Embryonic facial prominence (tissue), 1 donor: ENCODE data around the gene HSPA14.
"Not testable (repeated sequence)": the region's sequence is repeated elsewhere in the genome, so short reads cannot be mapped to it uniquely, and the experiment has no call there.

Experiments
- DNase-seq: peaks from one replicate; pipeline ENCODE4 v3.0.0-alpha.2; 2016; ENCODE audit errors: extremely low spot score

HSPA14 gene

GRCh38 chr10:14880229-14880628, 42.1 kb downstream of the HSPA14 start:
- no peak for DNase-seq

GRCh38 chr10:14884082-14884481, 46.0 kb downstream of the HSPA14 start:
- no peak for DNase-seq

GRCh38 chr10:14889318-14889717, 51.2 kb downstream of the HSPA14 start:
- no peak for DNase-seq

GRCh38 chr10:14891151-14891550, 53.0 kb downstream of the HSPA14 start:
- DNase-seq: no peak

GRCh38 chr10:14904316-14904732, 66.2 kb downstream of the HSPA14 start:
- no peak for DNase-seq

GRCh38 chr10:14904864-14905263, 66.8 kb downstream of the HSPA14 start:
- DNase-seq: no peak

- DNase-seq: no peak
Measured at GRCh38 chr10:14905890-14906289, 67.8 kb downstream of the HSPA14 start.

- DNase-seq: no peak
Measured at GRCh38 chr10:14906765-14907164, 68.7 kb downstream of the HSPA14 start.

GRCh38 chr10:14907591-14907990, 69.5 kb downstream of the HSPA14 start:
- DNase-seq: not testable (repeated sequence)

GRCh38 chr10:14909101-14909500, 71.0 kb downstream of the HSPA14 start:
- no peak for DNase-seq

GRCh38 chr10:14910953-14911352, 72.8 kb downstream of the HSPA14 start:
- no peak for DNase-seq

GRCh38 chr10:14911801-14912200, 73.7 kb downstream of the HSPA14 start:
- no peak for DNase-seq

- no peak for DNase-seq
Measured at GRCh38 chr10:14916600-14916999, 78.5 kb downstream of the HSPA14 start.

GRCh38 chr10:14917827-14918226, 79.7 kb downstream of the HSPA14 start:
- DNase-seq: no peak

GRCh38 chr10:14918964-14919363, 80.9 kb downstream of the HSPA14 start:
- no peak for DNase-seq
